Activated CD4-positive, alpha-beta T cell treated with anti-CD3 and anti-CD28 coated beads for 1 hour (primary cell): ENCODE measurements around the gene SLC9A3.
"Not testable (repeated sequence)": the region's sequence is repeated elsewhere in the genome, so short reads cannot be mapped to it uniquely, and the experiment has no call there.

Experiments used
- DNase-seq: peaks from one replicate; pipeline ENCODE4 v3.0.0-alpha.2; 2020

Gene SLC9A3

GRCh38 chr5:524234-524972, at the start of gene SLC9A3:
Gene SLC9A3 (minus strand): TSS chr5:524449.
- no peak for DNase-seq

GRCh38 chr5:573976-574375, 49.7 kb upstream of the SLC9A3 start:
- no peak for DNase-seq

GRCh38 chr5:573206-573605, 49.0 kb upstream of the SLC9A3 start:
- DNase-seq = no peak

- no peak for DNase-seq
Measured at GRCh38 chr5:572398-573019, 48.3 kb upstream of the SLC9A3 start.

- DNase-seq = no peak
Measured at GRCh38 chr5:571791-572190, 47.5 kb upstream of the SLC9A3 start.

GRCh38 chr5:570886-571285, 46.6 kb upstream of the SLC9A3 start:
- no peak for DNase-seq

GRCh38 chr5:570446-570845, 46.2 kb upstream of the SLC9A3 start:
- DNase-seq = no peak

- DNase-seq = no peak
Measured at GRCh38 chr5:569868-570361, 45.7 kb upstream of the SLC9A3 start.

- no peak for DNase-seq
Measured at GRCh38 chr5:569358-569867, 45.2 kb upstream of the SLC9A3 start.

GRCh38 chr5:568809-569208, 44.6 kb upstream of the SLC9A3 start:
- no peak for DNase-seq

- DNase-seq = no peak
Measured at GRCh38 chr5:568061-568781, 44.0 kb upstream of the SLC9A3 start.

- no peak for DNase-seq
Measured at GRCh38 chr5:567664-568060, 43.4 kb upstream of the SLC9A3 start.

- no peak for DNase-seq
Measured at GRCh38 chr5:566636-567309, 42.5 kb upstream of the SLC9A3 start.

GRCh38 chr5:565782-566440, 41.7 kb upstream of the SLC9A3 start:
- DNase-seq = no peak

GRCh38 chr5:561408-561807, 37.2 kb upstream of the SLC9A3 start:
- no peak for DNase-seq

GRCh38 chr5:560792-561166, 36.5 kb upstream of the SLC9A3 start:
- no peak for DNase-seq

GRCh38 chr5:558871-559503, 34.7 kb upstream of the SLC9A3 start:
- no peak for DNase-seq

GRCh38 chr5:558326-558725, 34.1 kb upstream of the SLC9A3 start:
- DNase-seq = no peak

GRCh38 chr5:557917-558316, 33.7 kb upstream of the SLC9A3 start:
- DNase-seq = not testable (repeated sequence)

- no peak for DNase-seq
Measured at GRCh38 chr5:556909-557441, 32.7 kb upstream of the SLC9A3 start.

GRCh38 chr5:555058-555623, 30.9 kb upstream of the SLC9A3 start:
- DNase-seq = no peak
